HL-60/S4 treated with retinoic acid at 250 ng/mL for 4 days and 3 days (cell line): ENCODE results near the gene ICE2.

Experiments
- in situ Hi-C: fragments of 300-500 bp; cut with MboI; formaldehyde crosslinking; loops from 2 replicates; pipeline ENCODE4 v1.7.0; 2022; ENCODE audit warnings: low sequenced_read_pairs

The ICE2 gene

DNA sequence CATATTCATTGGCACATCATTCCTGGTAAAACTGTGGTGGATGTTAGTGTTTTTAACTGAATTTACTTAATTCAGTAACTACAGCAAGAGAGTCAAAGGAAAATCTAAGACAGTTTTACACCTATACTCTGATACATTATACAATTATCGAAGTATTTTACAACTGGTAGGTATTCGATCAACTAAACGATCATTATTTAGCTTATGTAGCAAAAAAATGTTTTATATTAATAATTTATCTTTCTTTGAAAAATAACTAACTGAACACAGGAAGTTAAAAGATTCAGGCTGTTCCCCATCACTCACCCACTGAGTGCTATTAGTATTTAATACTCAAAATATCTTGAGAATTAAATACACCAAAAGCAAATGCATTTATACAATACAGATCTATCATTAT lies 21.0 kb downstream of the ICE2 start:
- in situ Hi-C loops: no loop called here

DNA sequence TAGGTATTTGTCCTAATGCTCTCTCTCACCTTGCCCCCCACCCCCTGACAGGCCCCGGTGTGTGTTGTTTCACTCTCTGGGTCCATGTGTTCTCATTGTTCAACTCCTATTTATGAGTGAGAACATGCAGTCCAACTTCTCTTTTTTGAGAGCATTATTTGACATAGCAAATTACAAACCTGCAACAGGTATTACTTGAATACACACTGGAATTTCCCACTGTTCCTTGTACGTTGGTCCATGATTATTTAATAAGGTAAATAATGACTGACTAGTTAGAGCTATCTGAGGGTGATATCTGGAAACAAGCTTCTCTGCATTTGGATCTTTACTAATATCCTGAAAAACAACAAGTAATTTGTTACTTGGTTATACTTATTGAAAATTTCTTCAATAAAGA lies 24.1 kb downstream of the ICE2 start:
- in situ Hi-C loops: no loop called here

DNA sequence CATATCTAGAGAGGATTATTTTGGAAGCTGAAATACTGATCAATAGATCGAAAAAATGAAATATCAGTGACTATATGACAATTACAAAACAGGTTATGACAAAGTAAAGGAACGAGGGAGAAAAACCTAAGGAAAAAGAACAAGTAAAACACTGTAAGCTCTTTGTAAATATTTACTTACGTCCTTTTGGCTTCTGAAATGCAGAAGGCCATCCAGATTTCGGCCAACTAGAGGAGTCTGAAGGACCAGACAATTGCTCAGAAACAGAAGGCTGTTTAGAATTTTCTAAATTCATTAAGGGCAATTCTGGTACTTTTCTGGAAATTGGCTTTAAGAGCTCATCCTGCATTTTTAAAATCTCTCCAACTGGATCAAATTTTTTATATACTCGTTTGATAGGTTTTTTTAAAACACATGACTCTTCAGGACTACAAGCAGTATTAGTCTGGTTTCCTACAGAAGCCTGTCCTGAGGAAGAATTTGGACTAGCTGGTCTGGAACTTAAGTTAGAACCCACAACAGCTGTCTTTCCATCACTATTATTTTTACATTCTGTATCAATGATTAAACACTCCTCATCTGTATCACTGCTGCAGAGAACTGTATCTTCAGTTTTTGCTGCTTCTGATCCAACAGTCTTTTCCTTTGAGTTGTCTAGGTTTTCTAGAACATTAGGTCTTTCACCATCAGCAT lies 30.1 kb downstream of the ICE2 start:
- in situ Hi-C loops: no loop called here

DNA sequence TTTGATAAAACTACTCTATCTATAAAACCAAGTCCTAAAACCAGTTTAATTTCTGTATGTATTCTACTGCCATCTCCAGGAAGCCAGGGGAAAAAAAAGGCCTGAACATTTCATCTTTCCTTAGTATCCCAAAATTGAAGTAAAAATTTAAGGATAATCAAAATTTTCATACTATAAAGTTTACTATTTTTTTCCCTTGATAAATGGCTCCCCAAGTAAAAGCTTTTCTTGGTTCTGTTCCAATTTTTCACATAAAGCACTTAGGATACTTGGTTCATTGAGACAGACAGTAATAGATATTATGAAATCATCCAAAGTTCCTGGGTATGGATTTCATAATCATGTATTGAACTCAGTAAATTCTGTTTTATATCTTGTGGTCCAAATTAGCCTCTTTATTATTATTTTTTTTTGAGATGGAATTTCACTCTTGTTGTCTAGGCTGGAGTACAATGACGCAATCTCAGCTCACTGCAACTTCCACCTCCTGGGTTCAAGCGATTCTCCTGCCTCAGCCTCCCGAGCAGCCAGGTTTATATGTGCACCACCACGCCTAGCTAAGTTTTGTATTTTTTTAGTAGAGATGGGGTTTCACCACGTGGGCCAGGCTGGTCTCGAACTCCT lies 34.5 kb downstream of the ICE2 start:
- in situ Hi-C loops: no loop called here

DNA sequence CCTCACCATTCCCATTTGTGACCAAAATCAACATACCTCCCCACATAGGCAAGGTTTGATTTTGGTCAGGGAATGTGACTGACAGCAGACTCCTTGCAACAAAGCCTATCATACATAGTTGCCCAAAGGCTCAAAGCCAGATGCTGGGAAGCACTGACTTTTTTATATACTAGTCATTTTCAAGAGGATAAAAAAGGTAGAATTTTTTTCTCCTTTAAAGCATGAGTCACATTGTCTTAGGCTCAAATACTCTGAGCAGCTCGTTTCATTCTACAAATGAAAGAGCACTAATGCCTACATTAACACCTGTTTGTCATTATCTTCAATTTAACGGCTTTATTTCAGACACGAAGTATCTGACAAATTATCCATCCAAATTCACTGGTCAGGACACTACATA lies 36.2 kb downstream of the ICE2 start:
- in situ Hi-C loops: no loop called here

DNA sequence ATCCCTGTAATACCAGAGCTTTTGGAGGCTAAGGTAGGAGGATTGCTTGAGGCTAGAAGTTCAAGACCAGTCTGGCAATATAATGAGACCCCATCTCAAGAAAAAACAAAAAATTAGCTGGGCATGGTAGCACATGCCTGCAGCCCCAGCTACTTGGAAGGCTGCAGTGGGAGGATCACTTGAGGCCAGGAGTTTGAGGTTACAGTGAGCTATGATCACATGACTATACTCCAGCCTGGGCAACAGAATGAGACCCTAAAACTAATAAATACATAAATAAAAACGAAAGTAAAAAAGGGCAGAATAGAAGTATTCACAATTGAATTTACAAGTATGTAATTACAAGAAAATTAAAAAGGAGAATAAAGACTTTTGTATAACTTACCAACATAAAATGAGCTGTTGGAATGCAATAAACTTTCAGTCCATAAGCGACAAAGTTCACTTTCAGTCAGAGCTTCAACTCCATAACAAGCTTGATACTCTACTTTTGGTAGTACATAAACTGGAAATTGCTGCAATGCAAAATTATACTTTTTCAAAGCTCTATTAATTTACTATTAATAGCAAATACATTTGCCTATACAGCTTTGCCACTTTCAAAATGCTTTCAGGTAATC lies 36.8 kb downstream of the ICE2 start:
- in situ Hi-C loops: no loop called here

DNA sequence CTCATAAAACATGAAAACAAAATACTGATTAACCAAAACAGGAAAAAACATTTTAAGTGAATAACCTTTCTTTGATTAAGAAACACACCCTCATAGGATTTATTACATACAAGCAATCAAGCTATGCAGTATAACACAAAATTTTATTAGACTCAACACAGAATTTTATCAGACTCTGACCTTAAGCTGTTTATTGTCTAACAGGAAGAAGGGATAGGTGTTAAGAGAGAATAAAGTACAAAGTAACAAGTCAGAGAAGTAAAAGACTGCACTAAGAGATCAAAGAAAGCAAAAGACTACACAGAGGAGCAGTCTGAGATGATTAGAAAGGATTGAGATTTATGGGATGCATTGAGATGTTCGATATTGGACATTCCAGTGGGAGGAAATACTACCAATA lies 37.6 kb downstream of the ICE2 start:
- in situ Hi-C loops: no loop called here

DNA sequence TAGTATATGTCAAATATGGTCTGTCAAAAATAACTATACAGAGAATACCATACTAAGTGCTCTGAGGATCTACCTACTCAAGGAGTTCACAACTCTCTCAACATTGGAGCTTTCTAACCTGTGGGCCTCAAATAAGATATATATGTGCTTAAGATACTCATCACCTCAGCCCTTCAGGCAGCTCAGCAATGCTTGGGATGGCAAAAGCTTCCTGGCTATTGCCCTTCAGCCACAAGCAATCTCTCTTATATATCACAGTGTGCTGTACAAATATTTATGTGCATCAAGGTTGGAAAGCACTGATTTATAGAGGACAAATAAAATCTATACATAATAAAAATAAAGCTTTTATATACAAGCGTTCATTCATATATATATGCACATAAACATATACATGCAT lies 40.3 kb downstream of the ICE2 start:
- in situ Hi-C loops: no loop called here

DNA sequence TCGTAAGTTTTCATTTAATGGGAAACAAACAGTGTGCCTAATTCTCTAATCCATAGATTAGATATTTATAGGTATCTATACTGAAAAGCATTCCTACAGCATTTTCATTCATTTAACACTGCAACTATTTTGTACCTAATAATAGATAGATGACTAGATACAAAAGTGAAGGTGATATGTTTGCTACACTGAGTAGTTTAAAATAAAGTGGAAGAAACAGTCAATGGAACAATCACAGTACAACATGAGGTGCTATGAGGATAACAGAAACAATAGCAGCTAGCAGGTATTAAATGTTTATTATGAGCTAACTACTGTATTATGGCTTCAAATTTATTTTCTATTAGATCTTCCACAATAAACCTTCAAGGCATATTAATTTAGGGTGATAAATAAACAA lies 50.0 kb downstream of the ICE2 start:
- in situ Hi-C loops: no loop called here

DNA sequence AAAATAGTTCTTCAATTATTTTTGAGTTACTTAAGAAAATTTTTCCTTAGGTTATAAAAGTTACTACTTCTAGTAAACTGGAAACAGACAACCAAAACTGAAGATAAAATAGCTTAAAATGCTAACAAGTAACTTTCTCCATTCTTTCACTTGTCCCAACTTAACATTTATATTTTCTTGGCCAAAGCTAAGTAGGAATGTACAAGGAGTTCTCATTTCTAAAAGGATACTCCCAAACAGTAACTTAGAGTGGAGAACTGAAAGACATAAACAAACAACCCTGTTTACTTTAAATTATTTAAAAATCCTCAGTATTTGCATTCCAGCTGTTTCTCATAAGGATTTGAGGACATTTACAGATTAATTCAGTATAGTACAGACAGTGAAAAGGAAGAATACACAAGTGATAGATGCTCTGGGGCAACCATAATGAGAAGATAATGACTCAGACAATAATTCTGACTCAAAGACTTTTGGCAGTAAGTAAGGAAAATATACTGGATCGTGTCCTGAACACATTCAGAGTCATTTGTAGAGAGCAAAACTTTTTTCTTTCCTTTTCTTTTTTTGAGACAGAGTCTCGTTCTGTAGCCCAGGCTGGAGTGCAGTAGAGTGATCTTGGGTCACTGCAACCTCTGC lies 52.0 kb downstream of the ICE2 start:
- in situ Hi-C loops: no loop called here

DNA sequence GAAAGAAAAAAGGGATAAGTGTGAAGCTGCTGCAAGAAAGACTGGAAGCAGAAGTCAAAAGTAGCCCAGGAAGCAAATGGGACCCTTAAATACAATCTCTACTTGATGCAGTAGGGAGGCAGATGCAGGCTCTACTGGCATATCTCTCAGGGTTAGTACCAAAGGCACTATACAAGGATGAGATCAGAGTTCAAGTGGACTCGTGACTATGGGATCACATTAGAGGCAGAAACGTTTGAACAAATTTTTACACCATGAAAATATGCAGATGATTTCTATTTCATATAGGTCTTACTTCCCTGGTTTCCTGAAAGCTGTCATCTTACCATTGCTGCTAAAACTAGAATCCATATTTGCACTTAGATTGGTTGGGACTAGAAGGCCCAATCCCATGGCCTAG lies 53.5 kb downstream of the ICE2 start:
- in situ Hi-C loops: no loop called here

DNA sequence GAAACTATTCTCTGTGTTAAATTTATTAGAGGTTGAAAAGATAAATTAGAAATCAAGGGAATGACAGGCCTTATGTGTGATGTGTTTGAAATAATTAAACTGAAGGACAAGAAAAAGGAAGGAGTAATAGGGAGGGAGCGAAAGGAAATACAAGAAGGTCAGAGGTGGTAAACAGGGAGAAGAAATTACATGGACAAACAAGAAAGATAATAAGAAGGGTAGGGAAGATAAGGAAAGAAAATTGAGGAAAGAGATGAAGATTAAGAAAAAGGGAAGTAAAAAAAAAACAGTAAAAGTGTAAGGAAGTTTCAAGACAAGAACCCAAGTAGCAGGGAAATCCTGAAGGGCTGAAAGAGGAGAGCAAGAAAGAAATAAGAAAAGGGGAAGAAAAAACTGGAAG lies 54.9 kb downstream of the ICE2 start:
- in situ Hi-C loops: no loop called here

DNA sequence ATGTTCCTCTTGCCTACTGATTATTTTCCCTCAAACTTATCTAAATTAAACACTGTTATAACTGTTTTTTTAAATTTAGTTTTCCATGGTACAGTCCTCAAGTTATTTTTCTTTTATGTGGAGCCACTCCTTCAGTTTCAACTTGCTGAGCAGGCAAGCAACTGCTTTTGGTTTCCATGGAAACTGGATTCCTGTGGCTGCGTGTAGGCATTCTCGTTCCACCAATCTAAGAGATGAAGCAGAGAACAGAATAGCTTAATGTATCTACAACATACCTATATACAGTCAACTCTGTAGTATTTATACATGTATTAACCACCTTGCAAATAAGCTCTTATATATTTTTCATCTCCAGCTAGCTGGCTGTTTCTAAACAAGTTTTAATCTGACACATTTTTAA lies 55.4 kb downstream of the ICE2 start:
- in situ Hi-C loops: no loop called here

DNA sequence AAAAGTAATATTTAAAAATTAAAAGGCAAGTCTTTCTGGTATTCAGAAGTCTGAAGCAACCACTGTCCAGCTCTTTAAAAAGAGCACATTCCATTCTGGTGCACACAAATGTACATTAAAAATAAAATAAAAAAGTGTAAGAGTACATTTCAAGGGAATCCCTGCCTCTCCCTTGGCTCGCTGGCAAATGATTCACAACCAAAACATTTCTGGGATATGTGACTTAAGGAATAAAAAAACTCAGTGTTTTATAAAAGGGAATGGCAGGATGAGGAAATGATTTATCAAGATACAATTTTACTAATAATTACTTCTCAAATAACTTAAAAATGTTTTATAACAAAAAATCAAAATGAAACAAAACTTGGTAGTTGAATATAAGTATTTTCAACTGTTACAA lies 57.4 kb downstream of the ICE2 start:
- in situ Hi-C loops: no loop called here

DNA sequence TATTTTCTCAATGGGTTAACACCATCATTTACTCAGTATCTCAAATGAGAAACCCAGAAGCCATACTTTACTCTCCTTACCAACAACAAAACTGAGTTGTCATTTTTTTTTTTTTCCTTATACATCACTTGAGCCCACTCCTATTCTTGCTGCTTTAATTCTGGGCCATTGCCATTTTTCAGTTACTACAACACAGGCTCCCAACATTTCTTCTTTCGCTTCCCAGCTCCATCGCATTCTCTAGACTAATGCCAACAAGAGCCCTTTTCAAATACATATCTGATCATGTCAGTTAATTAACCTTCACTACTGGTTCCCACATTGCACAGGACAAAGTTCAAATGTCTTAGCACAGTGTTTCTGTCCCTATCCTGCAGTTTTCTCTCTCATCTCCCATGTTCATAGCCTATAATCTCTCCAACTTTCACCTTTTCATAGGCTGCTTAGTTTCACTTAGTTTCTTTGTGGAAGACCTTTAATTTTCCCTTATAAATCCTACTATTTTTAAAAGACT lies 58.7 kb downstream of the ICE2 start:
- in situ Hi-C loops: no loop called here

DNA sequence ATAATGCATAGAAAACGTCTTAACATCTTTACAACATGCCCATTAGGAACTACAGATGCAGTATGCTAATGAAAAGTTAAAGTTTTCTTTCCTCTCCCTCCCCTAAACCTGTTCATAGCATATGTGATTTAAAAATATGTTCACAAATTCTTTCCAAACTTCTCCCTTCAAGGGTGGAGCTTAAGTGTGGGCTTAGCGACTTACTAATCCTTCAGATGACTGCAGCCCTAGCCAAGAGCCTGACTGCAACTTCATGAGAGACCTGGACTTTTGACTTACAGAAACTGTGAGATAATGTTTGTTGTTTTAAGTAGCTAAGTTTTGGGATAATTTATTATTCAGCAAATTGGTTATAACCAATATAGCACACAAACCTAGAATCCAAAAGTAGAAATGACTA lies 59.2 kb downstream of the ICE2 start:
- in situ Hi-C loops: no loop called here

DNA sequence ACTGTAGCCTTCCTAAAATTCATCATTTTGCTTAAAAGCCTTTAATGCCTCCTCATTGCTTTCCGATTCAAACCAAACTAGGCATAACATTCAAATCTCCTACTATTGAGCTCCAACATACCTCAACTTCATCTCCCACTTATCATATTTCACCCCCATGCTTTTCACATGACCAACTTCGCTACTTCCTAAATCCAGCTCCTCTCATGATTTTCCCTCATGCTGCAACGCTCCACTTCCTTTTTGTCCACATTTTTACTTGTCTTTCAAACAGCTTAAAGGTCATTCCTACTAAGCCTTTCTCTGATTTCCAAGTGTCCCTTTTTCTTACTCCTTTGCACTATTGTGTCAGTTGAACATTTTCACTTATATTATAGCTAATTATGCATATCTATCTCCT lies 60.8 kb downstream of the ICE2 start:
- in situ Hi-C loops: no loop called here

DNA sequence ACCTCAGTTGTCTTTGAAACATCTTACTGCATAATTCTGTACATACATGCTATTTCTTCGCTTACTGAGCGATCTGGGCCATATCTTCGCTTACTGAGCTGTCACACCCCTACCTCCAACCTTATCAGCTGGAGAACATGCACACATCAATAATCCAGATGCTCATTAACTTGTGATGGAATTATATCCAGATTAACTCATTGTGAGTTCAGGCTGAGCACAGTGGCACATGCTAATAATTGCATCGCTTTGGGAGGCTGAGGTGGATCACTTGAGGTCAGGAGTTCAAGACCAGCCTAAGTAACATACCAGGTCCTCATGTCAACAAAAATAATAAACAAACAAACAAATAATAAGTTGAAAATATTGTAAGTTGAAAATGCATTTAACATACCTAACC lies 61.8 kb downstream of the ICE2 start:
- in situ Hi-C loops: no loop called here

DNA sequence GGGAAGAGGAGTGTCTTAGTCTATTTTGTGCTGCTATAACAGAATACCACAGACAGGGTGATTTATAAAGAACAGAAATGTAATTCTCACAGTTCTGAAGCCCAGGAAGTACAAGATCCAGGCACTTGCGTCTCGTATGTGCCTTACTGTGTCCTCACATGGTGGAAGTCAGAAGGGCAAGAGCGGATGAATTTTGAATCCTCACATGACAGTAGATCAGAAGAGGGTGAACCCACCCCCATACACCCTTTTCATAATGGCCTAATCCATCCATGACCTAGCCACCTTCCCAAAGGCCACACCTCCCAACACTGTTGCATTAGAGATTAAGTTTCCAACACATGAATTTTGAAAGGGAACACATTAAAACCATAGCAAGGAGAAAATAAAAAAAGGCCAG lies 62.5 kb downstream of the ICE2 start:
- in situ Hi-C loops: no loop called here

DNA sequence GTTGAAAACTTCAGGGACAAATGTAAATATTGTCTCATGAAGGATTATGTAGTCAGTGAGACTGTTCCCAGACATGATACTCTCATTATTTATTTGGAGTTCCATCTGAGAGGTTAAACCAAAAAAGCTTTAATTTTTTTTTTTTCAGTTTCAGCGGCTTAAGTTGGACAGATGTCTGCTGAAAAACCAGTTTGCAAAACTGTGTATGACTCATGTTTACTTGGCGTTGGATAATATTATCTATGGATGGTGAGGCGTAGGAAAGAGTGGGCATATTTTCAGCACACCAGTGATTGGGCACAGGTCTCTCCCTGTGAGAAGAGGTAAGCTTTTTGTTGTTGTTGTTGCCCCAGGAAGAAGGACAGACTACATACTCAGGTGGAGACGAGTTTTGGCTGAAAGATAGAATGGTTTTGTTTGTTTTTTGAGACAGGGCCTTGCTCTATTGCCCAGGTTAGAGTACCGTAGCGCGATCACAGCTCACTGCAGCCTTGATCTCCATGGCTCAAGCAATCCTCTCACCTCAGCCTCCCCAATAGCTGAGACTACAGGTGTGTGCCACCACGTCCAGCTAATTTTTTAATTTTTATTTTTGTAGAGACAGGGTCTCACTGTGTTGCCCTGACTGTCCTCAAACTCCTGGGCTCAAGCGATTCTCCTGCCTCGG lies 64.8 kb downstream of the ICE2 start:
- in situ Hi-C loops: no loop called here

DNA sequence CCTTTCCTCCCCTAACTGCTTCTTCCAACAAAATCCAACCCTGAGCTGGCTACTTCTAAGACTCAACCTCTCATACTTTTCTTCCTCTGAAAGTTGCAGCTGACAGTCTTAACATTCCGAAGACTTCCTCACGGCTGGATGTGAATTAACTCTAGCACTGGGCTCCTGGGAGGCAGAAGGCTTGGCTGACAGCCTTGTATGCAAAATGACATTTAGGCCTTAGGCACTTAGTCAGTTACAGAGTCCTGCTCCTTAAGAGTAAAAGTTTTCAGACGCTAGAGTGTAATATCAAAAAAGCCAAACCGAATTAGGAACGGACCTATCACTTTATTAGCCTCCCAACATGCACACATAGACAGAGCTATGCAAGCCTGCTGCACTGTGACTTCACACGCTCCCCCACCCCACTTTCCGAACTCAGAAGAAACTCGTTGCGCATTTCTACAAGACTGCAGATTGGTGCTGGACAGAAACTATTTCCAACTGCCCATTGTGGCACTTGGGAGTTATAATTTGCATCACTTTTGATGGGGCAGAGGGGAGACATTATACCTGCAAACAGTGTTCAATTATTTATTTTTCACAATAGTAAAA lies 65.6 kb downstream of the ICE2 start:
- in situ Hi-C loops: no loop called here
